Activated CD8-positive, alpha-beta T cell treated with anti-CD3 and anti-CD28 coated beads for 36 hours (primary cell): ENCODE data around the gene WARS2. TPM values are rescaled to one million over a fixed set of nuclear protein-coding genes. Genes with fewer than 3 reads are reported as not detected.

Experiments used
- ATAC-seq: fragments of 200-7000 bp; cut with Tn5 transposase; one replicate; pipeline ENCODE4 v1.10.0; 2021; ENCODE audit warnings: mild to moderate bottlenecking, moderate library complexity
- CTCF ChIA-PET: fragments of 350-600 bp; sonication (Branson Sonifier 250); formaldehyde crosslinking; loops from one replicate; lab custom pipeline; 2021; ENCODE audit warnings: antibody characterized with exemption; lab: Charles Lee
- POLR2A ChIA-PET: fragments of 350-600 bp; sonication (Branson Sonifier 250); formaldehyde crosslinking; loops from one replicate; lab custom pipeline; 2021; ENCODE audit warnings: antibody characterized with exemption; lab: Charles Lee
- DNase-seq: peaks from one replicate; pipeline ENCODE4 v3.0.0-alpha.2; 2020
- H3K27ac Mint-ChIP-seq: one replicate; pipeline ENCODE4 v1.8.0; 2021; ENCODE audit warnings: mild to moderate bottlenecking, mixed read lengths
- H3K27me3 Mint-ChIP-seq: one replicate; pipeline ENCODE4 v1.8.0; 2021; ENCODE audit warnings: mixed read lengths
- H3K36me3 Mint-ChIP-seq: one replicate; pipeline ENCODE4 v1.8.0; 2021; ENCODE audit warnings: low read depth, mixed read lengths
- H3K4me1 Mint-ChIP-seq: one replicate; pipeline ENCODE4 v1.8.0; 2021; ENCODE audit warnings: low read depth, mixed read lengths
- H3K4me3 Mint-ChIP-seq: one replicate; pipeline ENCODE4 v1.8.0; 2021; ENCODE audit warnings: mild to moderate bottlenecking, moderate library complexity, mixed read lengths
- H3K9me3 Mint-ChIP-seq: one replicate; pipeline ENCODE4 v1.8.0; 2021; ENCODE audit warnings: mixed read lengths
- CTCF ChIP-seq: fragments of 200-600 bp; IDR thresholded peaks from one replicate; pipeline ENCODE4 v1.8.0; 2022; ENCODE audit warnings: antibody characterized with exemption, mild to moderate bottlenecking
- intact Hi-C: fragments of 100-400 bp; cut with micrococcal nuclease; formaldehyde crosslinking; loops from one replicate; pipeline ENCODE4 v1.10.0; 2022
- total RNA-seq, 2 experiments: library from RNA; stranded (reverse); gene quantifications; one replicate each; pipeline ENCODE4 v1.2.3, GENCODE V29; 2021

Gene WARS2
- total RNA-seq, 2 experiments from 2014 or later = 22.3 to 23.7 TPM

GRCh38 chr1:119083980-119084379, 56.5 kb downstream of the WARS2 start:
- intact Hi-C loops = no loop called here
- no peak for ATAC-seq
- Mint-ChIP-seq H3K36me3 (peaks cover 12% of the 10 kb centered on the region), H3K27me3 (no peaks in the 10 kb centered on the region), H3K27ac (no peak overlapping the region), H3K4me3 (no peak overlapping the region), H3K4me1 (peaks cover 2% of the 10 kb centered on the region), H3K9me3 (peaks cover 6% of the 10 kb centered on the region)
- no peak for TF ChIP-seq CTCF
- ChIA-PET CTCF (no interaction called here), POLR2A (no interaction called here)
- DNase-seq = no peak

- no peak for ATAC-seq
- H3K9me3 Mint-ChIP-seq = peaks cover 6% of the 10 kb centered on the region
- no peaks in the 10 kb centered on the region for H3K27me3 Mint-ChIP-seq
- ChIA-PET POLR2A (no interaction called here), CTCF (no interaction called here)
- no peak for TF ChIP-seq CTCF
- intact Hi-C loops = no loop called here
- DNase-seq = no peak
- H3K4me3 Mint-ChIP-seq = no peak overlapping the region
- peaks cover 12% of the 10 kb centered on the region for H3K36me3 Mint-ChIP-seq
- H3K27ac Mint-ChIP-seq = no peak overlapping the region
- peaks cover 2% of the 10 kb centered on the region for H3K4me1 Mint-ChIP-seq
These were observed 57.0 kb downstream of the WARS2 start for GRCh38 chr1:119083479-119083878.

- Mint-ChIP-seq H3K27ac (no peak overlapping the region), H3K27me3 (no peaks in the 10 kb centered on the region), H3K9me3 (peaks cover 5% of the 10 kb centered on the region), H3K4me1 (peaks cover 2% of the 10 kb centered on the region), H3K36me3 (peaks cover 14% of the 10 kb centered on the region), H3K4me3 (no peak overlapping the region)
- intact Hi-C loops = no loop called here
- TF ChIP-seq CTCF = no peak
- DNase-seq (no peak), ATAC-seq (no peak)
- ChIA-PET POLR2A (no interaction called here), CTCF (interaction anchor here (1.6 kb wide), 1 partner anchor 193 kb away, joined by 3 read pairs; no protein-coding TSS in a partner anchor)
These were observed 58.8 kb downstream of the WARS2 start for GRCh38 chr1:119081700-119082099.

- no peak for DNase-seq
- no peaks in the 10 kb centered on the region for H3K27me3 Mint-ChIP-seq
- CTCF ChIA-PET = interaction anchor here (1.6 kb wide), 1 partner anchor 194 kb away, joined by 3 read pairs; no protein-coding TSS in a partner anchor
- peaks cover 5% of the 10 kb centered on the region for H3K9me3 Mint-ChIP-seq
- intact Hi-C loops = no loop called here
- no peak for ATAC-seq
- POLR2A ChIA-PET = no interaction called here
- no peak overlapping the region for H3K4me3 Mint-ChIP-seq
- H3K36me3 Mint-ChIP-seq = peaks cover 18% of the 10 kb centered on the region
- H3K4me1 Mint-ChIP-seq = peaks cover 2% of the 10 kb centered on the region
- no peak overlapping the region for H3K27ac Mint-ChIP-seq
- no peak for TF ChIP-seq CTCF
These were observed 59.2 kb downstream of the WARS2 start for GRCh38 chr1:119081267-119081666.

- peaks cover 2% of the 10 kb centered on the region for H3K4me1 Mint-ChIP-seq
- ChIA-PET CTCF (interaction anchor here (1.6 kb wide), 1 partner anchor 195 kb away, joined by 3 read pairs; no protein-coding TSS in a partner anchor), POLR2A (no interaction called here)
- TF ChIP-seq CTCF = no peak
- H3K4me3 Mint-ChIP-seq = no peak overlapping the region
- DNase-seq (no peak), ATAC-seq (no peak)
- H3K27ac Mint-ChIP-seq = no peak overlapping the region
- H3K36me3 Mint-ChIP-seq = peaks cover 24% of the 10 kb centered on the region
- H3K27me3 Mint-ChIP-seq = no peaks in the 10 kb centered on the region
- intact Hi-C loops = no loop called here
- peaks cover 7% of the 10 kb centered on the region for H3K9me3 Mint-ChIP-seq
These were observed 59.9 kb downstream of the WARS2 start for GRCh38 chr1:119080586-119080985.
